GM21515 (cell line): Measurements from ENCODE around the gene NFATC3.
"Not testable (repeated sequence)": the region's sequence is repeated elsewhere in the genome, so short reads cannot be mapped to it uniquely, and the experiment has no call there.

Source experiments
- ATAC-seq: cut with Tn5 transposase; IDR thresholded peaks from one replicate; pipeline ENCODE4 v1.9.1; 2021; ENCODE audit not compliant: unreplicated experiment

NFATC3 gene

DNA sequence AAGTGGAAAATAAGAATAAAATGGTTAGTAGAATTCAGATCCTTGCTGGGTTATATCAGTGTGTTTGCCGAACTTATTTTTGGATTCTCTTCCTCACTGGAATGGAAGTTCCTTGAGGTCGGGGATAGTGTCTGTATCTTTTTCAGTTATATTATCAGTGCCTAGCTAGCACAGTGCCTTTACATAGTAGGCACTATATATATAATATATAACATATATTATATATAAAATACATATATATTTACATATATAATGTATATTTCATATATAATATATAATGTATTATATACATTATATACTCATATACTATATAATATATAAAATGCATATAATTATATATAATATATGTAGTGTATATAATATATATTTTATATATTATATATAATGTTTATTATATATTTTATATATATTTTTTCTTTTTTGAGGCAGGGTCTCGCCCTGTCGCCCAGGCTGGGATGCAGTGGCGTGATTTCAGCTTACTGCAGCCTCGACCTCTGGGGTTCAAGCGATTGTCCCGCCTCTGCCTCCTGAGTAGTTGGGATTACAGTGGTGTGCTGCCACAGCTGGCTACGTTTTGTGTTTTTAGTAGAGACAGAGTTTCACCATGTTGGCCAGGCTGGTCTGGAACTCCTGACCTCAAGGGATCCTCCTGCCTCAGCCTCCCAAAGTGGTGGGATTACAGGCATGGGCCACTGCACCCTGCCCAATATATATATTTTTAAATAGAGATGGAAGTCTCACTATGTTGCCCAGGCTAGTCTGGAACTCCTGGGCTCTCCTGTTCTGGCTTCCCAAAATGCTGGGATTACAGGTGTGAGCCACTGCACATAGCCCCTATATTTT, 3.2 kb downstream of the NFATC3 start:
- no peak for ATAC-seq

DNA sequence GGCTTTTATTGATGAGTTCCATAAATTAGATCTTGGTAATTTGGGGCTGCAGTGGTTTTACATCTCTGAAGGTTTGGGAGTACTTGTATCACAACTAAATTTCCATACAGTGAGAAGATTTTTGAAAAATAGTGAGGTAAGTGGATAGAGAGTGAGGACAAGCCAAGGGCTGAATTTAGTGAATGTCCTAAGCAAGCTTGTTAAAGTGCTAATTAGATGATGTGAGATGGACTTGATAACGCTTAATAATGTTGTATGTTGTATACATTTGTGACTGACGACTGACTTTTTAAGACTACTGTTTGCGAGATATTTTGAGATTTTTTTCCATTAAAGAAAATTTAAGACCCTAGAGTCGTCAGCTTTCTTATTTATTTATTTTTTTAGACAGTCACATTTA, 3.9 kb downstream of the NFATC3 start:
- ATAC-seq: no peak

DNA sequence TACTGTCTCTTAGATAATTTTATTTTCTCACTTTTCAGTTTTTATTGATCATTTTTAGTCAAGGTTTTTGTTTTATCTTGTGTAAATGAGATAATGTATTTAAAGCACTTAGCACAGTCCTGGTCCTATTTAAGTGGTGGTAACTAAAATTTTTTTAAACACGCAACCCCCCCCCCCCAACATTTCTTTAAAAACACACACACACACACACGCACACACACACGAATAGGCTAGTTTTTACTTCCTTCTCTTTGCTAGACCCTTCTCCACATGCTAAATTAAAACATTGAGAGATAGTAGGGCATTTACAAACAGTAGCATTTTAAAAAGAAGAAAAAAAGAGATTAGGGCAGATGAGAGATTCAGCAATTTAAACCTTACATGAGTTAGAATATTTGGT, 5.0 kb downstream of the NFATC3 start:
- no peak for ATAC-seq

DNA sequence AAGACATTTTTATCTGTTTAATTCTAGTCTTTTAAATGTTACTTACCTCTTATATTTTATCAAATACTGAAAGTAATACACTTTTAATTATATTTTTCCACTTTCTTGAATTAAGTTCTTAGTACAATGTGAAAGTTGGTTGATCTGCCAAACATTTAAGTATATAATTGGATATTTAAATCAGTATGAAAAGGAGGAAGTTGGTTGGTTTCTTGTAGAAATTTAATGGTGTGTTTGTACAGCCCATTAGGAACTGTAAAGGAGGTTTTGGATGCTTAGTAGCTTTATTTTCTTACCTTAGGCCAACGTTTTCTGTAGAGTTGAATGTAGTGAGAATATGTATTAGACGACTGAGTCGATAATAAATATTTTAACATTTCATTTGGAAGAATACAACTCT, 5.4 kb downstream of the NFATC3 start:
- no peak for ATAC-seq

DNA sequence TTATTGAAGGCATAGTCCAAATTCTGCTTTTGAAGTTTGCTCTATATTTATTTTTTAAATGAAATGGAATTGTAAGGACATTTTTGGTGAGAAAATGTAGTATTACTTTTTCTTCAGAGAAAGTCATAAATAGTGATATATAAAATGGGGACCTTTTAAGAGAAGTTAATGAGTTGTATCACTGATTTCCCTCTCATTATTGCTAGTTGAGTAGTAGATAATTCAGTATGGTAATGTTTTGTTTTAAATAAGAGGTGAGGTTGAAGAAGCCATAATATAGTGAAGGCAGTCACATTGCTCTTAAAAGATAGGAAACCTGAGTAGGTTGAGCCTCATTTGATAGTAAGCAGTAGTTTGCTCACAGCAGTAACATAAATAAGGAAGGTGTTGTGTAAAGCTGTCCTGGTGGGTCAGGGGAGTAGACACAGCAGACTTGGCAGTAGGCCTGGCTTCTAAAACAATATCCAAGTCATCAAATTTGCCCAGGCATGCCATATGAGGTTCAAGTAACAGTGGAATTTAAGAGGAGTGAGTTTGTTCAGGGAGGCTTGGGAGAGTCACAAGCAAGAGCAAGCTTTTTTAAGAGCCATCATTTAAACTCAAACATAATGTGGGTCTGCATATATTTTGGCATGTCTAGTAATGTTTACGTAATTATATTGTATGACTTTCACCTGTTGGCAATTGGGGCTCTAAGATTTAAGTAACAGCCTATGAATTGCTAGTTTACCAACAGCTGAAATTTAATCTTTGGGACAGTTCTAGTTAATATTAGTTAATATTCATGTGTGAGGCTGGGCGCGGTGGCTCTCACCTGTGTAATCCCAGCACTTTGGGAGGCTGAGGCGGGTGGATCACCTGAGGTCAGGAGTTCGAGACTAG, 6.5 kb downstream of the NFATC3 start:
- ATAC-seq: no peak

DNA sequence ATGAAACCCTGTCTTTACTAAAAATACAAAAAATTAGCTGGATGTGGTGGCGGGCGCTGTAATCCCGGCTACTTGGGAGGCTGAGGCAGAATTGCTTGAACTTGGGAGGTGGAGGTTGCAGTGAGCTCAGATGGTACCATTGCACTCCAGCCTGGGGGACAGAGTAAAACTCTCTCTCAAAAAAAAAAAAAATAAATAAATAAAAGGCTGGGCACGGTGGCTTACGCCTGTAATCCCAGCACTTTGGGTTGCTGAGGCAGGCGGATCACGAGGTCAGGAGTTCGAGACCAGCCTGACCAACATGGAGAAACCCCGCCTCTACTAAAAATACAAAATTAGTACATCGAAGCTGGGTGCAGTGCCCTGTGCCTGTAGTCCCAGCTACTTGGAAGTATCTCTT, 7.1 kb downstream of the NFATC3 start:
- ATAC-seq: not testable (repeated sequence)

- ATAC-seq: no peak
Measured at GRCh38 chr16:68093816-68094613, 8.8 kb downstream of the NFATC3 start.

DNA sequence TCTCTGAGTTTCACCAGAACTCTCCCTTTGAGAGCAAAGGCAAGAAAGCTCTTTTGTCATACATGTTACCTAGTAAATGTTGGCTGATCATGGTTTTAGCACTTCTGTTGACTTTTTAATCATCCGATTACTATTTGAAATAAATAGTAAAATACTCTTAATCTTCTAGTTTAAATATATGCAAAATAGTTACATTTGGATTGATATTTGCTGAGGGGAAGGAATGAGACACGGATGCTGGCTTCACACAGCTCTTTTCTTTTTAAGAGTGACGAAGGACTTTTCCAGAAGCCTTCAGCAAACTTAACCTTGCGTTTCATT, 9.4 kb downstream of the NFATC3 start:
- ATAC-seq: no peak

GRCh38 chr16:68096491-68096890, 11.3 kb downstream of the NFATC3 start:
- no peak for ATAC-seq

- ATAC-seq: no peak
Measured at GRCh38 chr16:68097088-68097487, 11.9 kb downstream of the NFATC3 start.

DNA sequence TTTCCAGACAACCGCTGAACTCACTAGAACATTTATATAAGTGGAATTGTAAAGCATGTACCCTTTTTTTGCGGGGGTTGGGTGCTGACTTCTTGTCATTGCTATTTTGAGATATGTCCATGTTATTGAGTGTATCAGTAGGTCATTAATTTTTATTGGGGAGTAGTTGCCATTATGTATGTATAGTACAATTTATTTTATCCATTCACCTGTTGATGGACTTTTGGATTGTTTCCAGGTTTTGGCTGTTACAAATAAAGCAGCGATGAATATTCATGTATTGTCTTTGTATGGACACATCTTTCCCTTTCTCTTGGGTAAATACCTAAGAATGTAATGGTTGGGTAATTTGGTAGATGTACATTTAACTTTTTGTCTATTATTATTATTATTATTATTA, 12.7 kb downstream of the NFATC3 start:
- no peak for ATAC-seq

- ATAC-seq: no peak
Measured at GRCh38 chr16:68100488-68100887, 15.3 kb downstream of the NFATC3 start.

DNA sequence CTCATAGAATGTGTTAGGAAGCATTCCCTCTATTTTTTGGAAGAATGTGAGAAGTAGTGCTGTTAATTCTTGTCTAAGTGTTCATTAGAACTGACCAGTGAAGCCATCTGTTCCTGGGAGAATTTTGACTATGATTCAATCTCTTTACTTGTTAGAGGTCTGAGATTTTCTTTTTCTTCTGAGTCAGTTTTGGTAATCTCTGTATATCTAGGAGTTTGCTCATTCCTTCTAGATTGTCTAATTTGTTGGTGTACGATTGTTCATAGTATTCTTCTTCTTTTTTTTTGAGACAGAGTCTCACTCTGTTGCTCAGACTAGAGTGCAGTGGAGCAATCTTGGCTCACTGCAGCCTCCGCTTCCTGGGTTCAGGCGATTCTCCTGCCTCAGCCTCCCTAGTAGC, 20.4 kb downstream of the NFATC3 start:
- no peak for ATAC-seq

- ATAC-seq: not testable (repeated sequence)
Measured at GRCh38 chr16:68107230-68107928, 22.2 kb downstream of the NFATC3 start.

DNA sequence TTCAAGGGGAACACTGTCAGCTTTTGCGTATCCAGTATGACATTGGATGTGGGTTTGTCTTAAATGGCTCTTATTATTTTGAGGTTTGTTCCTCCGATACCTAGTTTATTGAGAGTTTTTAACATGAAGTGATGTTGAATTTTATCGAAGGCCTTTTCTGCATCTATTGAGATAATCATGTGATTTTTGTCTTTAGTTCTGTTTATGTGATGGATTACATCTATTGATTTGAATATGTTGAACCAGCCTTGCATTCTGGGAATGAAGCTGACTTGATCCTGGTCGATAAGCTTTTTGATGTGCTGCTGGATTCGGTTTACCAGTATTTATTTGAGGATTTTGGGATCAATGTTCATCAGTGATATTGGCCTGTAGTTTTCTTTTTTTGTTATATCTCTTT, 24.0 kb downstream of the NFATC3 start:
- ATAC-seq: not testable (repeated sequence)

DNA sequence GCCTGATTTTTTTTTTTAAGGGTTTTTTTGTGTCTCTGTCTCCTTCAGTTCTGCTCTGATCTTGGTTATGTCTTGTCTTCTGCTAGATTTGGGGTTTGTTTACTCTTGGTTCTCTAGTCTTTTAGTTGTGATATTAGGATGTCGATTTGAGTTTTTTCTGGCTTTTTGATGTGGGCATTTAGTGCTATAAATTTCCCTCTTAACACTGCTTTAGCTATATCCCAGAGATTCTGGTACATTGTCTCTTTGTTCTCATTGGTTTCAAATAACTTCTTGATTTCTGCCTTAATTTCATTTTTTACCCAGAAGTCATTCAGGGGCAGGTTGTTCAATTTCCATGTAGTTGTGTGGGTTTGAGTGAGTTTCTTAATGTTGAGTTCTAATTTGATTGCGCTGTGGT, 25.4 kb downstream of the NFATC3 start:
- ATAC-seq: not testable (repeated sequence)

- no peak for ATAC-seq
Measured at GRCh38 chr16:68111379-68111778, 26.2 kb downstream of the NFATC3 start.

DNA sequence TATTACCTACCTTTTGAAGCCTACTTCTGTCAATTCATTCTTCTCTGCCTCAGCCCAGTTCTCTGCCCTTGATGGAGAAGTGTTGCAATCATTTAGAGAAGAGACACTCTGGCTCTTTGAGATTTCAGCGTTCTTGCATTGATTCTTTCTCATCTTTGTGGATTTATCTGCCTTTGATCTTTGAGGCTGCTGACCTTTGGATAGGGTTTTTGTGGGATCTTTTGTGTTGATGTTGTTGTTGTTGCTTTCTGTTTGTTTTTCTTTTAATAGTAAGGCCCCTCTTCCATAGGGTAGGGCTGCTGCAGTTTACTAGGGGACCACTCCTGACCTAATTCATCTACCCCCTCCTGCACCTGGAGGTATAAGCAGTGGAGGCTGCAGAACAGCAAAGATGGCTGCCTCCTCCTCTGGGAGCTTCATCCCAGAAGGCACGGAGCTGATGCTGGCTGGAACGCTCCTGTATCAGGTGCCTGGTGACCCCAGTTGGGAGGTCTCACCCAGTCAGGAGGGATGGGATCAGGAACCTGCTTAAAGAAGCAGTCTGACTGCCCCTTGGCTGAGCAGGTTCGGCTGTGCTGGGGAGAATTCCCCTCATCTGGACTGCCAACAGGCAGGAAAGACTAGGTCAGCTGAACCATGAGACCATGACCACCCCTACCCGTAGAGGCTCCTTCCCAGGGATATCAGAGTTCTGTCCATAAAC, 28.0 kb downstream of the NFATC3 start:
- no peak for ATAC-seq

GRCh38 chr16:68113765-68114240, 28.6 kb downstream of the NFATC3 start:
- ATAC-seq: no peak

- not testable (repeated sequence) for ATAC-seq
Measured at GRCh38 chr16:68114939-68115338, 29.8 kb downstream of the NFATC3 start.
